ENCODE measurements around the gene RAD51B. TPM values are rescaled to one million over a fixed set of nuclear protein-coding genes. Genes with fewer than 3 reads are reported as not detected.

Gene RAD51B
- polyA plus RNA-seq = 5.8 and 12.0 TPM in 2 replicates

GRCh38 chr14:67819563-67820421, at the start of gene RAD51B:
TSS of gene RAD51B (plus strand) at chr14:67819779.

GRCh38 chr14:67816326-67817002, 3.1 kb upstream of the RAD51B start, which contains the start of gene ZFYVE26:
TSS of gene ZFYVE26 (minus strand) at chr14:67816590. CDS start at chr14:67815963, 627 bp downstream.

Other genes with a start within 250 kb of the RAD51B start
- gene PIGH, start 219.5 kb upstream of the RAD51B start, polyA plus RNA-seq = 56.1 and 69.2 TPM in 2 replicates
- gene ARG2, start 199.9 kb upstream of the RAD51B start, polyA plus RNA-seq = 40.1 and 51.2 TPM in 2 replicates
- gene VTI1B, start 145.1 kb upstream of the RAD51B start, polyA plus RNA-seq = 28.1 and 35.9 TPM in 2 replicates
- gene RDH11, start 124.0 kb upstream of the RAD51B start, polyA plus RNA-seq = 71.4 and 106 TPM in 2 replicates
- 17.1 and 21.6 TPM in 2 replicates for gene RDH12, start 117.9 kb upstream of the RAD51B start, polyA plus RNA-seq
- 1.1 and 3.3 TPM in 2 replicates for gene ZFYVE26, start 3.2 kb upstream of the RAD51B start, polyA plus RNA-seq